Duodenal mucosa (tissue), 2 donors: ENCODE measurements around the gene SEMA4D.

Experiments used
- H3K27ac ChIP-seq: one replicate; pipeline ENCODE4 v1.7.0; 2013; ENCODE audit warnings: low read depth, low read length
- H3K27me3 ChIP-seq, 2 donors: one replicate each; pipeline ENCODE4 v1.7.0; 2013; ENCODE audit warnings: low read length in 2 of 2, control low read depth in 1 of 2; ENCODE audit not compliant: insufficient read depth in 2 of 2, control insufficient read depth in 1 of 2
- H3K36me3 ChIP-seq, 2 donors: one replicate each; pipeline ENCODE4 v1.7.0; 2013; ENCODE audit warnings: low read length in 2 of 2, control low read depth in 1 of 2; ENCODE audit not compliant: insufficient read depth in 2 of 2, control insufficient read depth in 1 of 2
- H3K4me1 ChIP-seq, 2 donors: one replicate each; pipeline ENCODE4 v1.7.0; 2013; ENCODE audit warnings: low read length in 2 of 2, control low read depth in 1 of 2; ENCODE audit not compliant: insufficient read depth in 2 of 2, control insufficient read depth in 1 of 2
- H3K4me3 ChIP-seq, 2 donors: one replicate each; pipeline ENCODE4 v1.7.0; 2013; ENCODE audit warnings: low read length in 2 of 2, low read depth in 1 of 2
- H3K9ac ChIP-seq, 2 donors: one replicate each; pipeline ENCODE4 v1.7.0; 2013; ENCODE audit warnings: low read length in 2 of 2, low read depth in 1 of 2
- H3K9me3 ChIP-seq, 2 donors: one replicate each; pipeline ENCODE4 v1.7.0; 2013; ENCODE audit warnings: low read length in 2 of 2, control low read depth in 1 of 2; ENCODE audit not compliant: control insufficient read depth in 1 of 2

The SEMA4D gene

GRCh38 chr9:89390068-89390555 is 107.8 kb downstream of the SEMA4D start:
- Histone ChIP-seq H3K36me3 (peaks cover 38 to 82% of the 10 kb centered on the region in 2 donors), H3K27ac (no peak overlapping the region)

GRCh38 chr9:89388868-89389177 is 109.1 kb downstream of the SEMA4D start:
- H3K9me3 ChIP-seq = no peaks in the 10 kb centered on the region
- no peak overlapping the region for H3K27ac ChIP-seq
- H3K27me3 ChIP-seq = no peaks in the 10 kb centered on the region
- no peak overlapping the region for H3K4me3 ChIP-seq
- peaks cover 7 to 11% of the 10 kb centered on the region in 2 donors for H3K4me1 ChIP-seq
- peaks cover 33 to 83% of the 10 kb centered on the region in 2 donors for H3K36me3 ChIP-seq
- H3K9ac ChIP-seq = no peak overlapping the region

More at GRCh38 chr9:89390068-89390555, 107.8 kb downstream of the SEMA4D start:
- Histone ChIP-seq H3K9ac (no peak overlapping the region), H3K4me1 (peaks cover 7 to 11% of the 10 kb centered on the region in 2 donors), H3K9me3 (no peaks in the 10 kb centered on the region), H3K4me3 (no peak overlapping the region), H3K27me3 (no peaks in the 10 kb centered on the region)

- H3K9ac ChIP-seq = no peak overlapping the region
- H3K4me3 ChIP-seq = no peak overlapping the region
- no peaks in the 10 kb centered on the region for H3K27me3 ChIP-seq
- H3K36me3 ChIP-seq = peaks cover 29 to 82% of the 10 kb centered on the region in 2 donors
- peak overlapping the region; percentile 41 for H3K27ac ChIP-seq
- no peaks in the 10 kb centered on the region for H3K9me3 ChIP-seq
- H3K4me1 ChIP-seq = peaks cover 7 to 11% of the 10 kb centered on the region in 2 donors
Observed at GRCh38 chr9:89388084-89388867, 109.6 kb downstream of the SEMA4D start.

GRCh38 chr9:89387197-89387849 is 110.6 kb downstream of the SEMA4D start:
- Histone ChIP-seq H3K4me3 (no peak overlapping the region), H3K9ac (no peak overlapping the region), H3K36me3 (peaks cover 26 to 78% of the 10 kb centered on the region in 2 donors), H3K4me1 (peaks cover 7 to 11% of the 10 kb centered on the region in 2 donors), H3K27ac (no peak overlapping the region), H3K9me3 (no peaks in the 10 kb centered on the region), H3K27me3 (no peaks in the 10 kb centered on the region)

- no peaks in the 10 kb centered on the region for H3K27me3 ChIP-seq
- no peaks in the 10 kb centered on the region for H3K9me3 ChIP-seq
- no peak overlapping the region for H3K4me3 ChIP-seq
- H3K4me1 ChIP-seq = peaks cover 7 to 11% of the 10 kb centered on the region in 2 donors
- peaks cover 29 to 78% of the 10 kb centered on the region in 2 donors for H3K36me3 ChIP-seq
- H3K27ac ChIP-seq = no peak overlapping the region
- no peak overlapping the region for H3K9ac ChIP-seq
Observed at GRCh38 chr9:89386797-89387196, 111.1 kb downstream of the SEMA4D start.

- Histone ChIP-seq H3K27me3 (no peaks in the 10 kb centered on the region), H3K27ac (no peak overlapping the region), H3K4me1 (peaks cover 11 to 13% of the 10 kb centered on the region in 2 donors), H3K9me3 (no peaks in the 10 kb centered on the region), H3K9ac (no peak overlapping the region), H3K4me3 (no peak overlapping the region), H3K36me3 (peaks cover 28 to 78% of the 10 kb centered on the region in 2 donors)
Observed at GRCh38 chr9:89386206-89386605, 111.7 kb downstream of the SEMA4D start.

- peaks cover 11 to 13% of the 10 kb centered on the region in 2 donors for H3K4me1 ChIP-seq
- no peaks in the 10 kb centered on the region for H3K27me3 ChIP-seq
- no peak overlapping the region for H3K9ac ChIP-seq
- no peak overlapping the region for H3K27ac ChIP-seq
- peaks cover 25 to 71% of the 10 kb centered on the region in 2 donors for H3K36me3 ChIP-seq
- no peak overlapping the region for H3K4me3 ChIP-seq
- H3K9me3 ChIP-seq = no peaks in the 10 kb centered on the region
Observed at GRCh38 chr9:89384783-89385182, 113.1 kb downstream of the SEMA4D start.

- H3K36me3 ChIP-seq = peaks cover 27 to 74% of the 10 kb centered on the region in 2 donors
- H3K27ac ChIP-seq = no peak overlapping the region
Observed at GRCh38 chr9:89383721-89384300, 114.1 kb downstream of the SEMA4D start.

GRCh38 chr9:89383030-89383720 is 114.7 kb downstream of the SEMA4D start:
- H3K9ac ChIP-seq = no peak overlapping the region
- H3K4me1 ChIP-seq = peaks cover 6 to 8% of the 10 kb centered on the region in 2 donors
- no peaks in the 10 kb centered on the region for H3K27me3 ChIP-seq
- no peak overlapping the region for H3K4me3 ChIP-seq
- H3K36me3 ChIP-seq = peaks cover 30 to 74% of the 10 kb centered on the region in 2 donors
- H3K9me3 ChIP-seq = no peaks in the 10 kb centered on the region
- H3K27ac ChIP-seq = no peak overlapping the region

More at GRCh38 chr9:89383721-89384300, 114.1 kb downstream of the SEMA4D start:
- Histone ChIP-seq H3K9me3 (no peaks in the 10 kb centered on the region), H3K27me3 (no peaks in the 10 kb centered on the region), H3K4me3 (no peak overlapping the region), H3K9ac (no peak overlapping the region), H3K4me1 (peaks cover 11 to 13% of the 10 kb centered on the region in 2 donors)
